NCI-H1436 (cell line): ENCODE results near the gene C1QTNF8.

Experiments used
- DNase-seq: peaks from one replicate; lab custom pipeline; 2025; lab: John Stamatoyannopoulos, UW

C1QTNF8 gene

GRCh38 chr16:1127971-1128715 is 32.1 kb upstream of the C1QTNF8 start:
- DNase-seq = no peak

GRCh38 chr16:1127101-1127500 is 31.1 kb upstream of the C1QTNF8 start:
- no peak for DNase-seq

- no peak for DNase-seq
Measured at GRCh38 chr16:1126586-1126985, 30.5 kb upstream of the C1QTNF8 start.

GRCh38 chr16:1126044-1126443 is 30.0 kb upstream of the C1QTNF8 start:
- no peak for DNase-seq

GRCh38 chr16:1125471-1125870 is 29.4 kb upstream of the C1QTNF8 start:
- peak; percentile 75 for DNase-seq

GRCh38 chr16:1124795-1125194 is 28.8 kb upstream of the C1QTNF8 start:
- DNase-seq = no peak

- no peak for DNase-seq
Measured at GRCh38 chr16:1124291-1124690, 28.2 kb upstream of the C1QTNF8 start.

GRCh38 chr16:1123525-1124230 is 27.6 kb upstream of the C1QTNF8 start:
- DNase-seq = no peak

GRCh38 chr16:1122398-1122765 is 26.3 kb upstream of the C1QTNF8 start:
- DNase-seq = no peak

GRCh38 chr16:1121601-1122397 is 25.8 kb upstream of the C1QTNF8 start:
- DNase-seq = no peak

- no peak for DNase-seq
Measured at GRCh38 chr16:1121009-1121408, 25.0 kb upstream of the C1QTNF8 start.

- no peak for DNase-seq
Measured at GRCh38 chr16:1120577-1120941, 24.5 kb upstream of the C1QTNF8 start.

GRCh38 chr16:1119766-1120576 is 23.9 kb upstream of the C1QTNF8 start:
- DNase-seq = no peak

GRCh38 chr16:1119129-1119528 is 23.1 kb upstream of the C1QTNF8 start:
- no peak for DNase-seq

- no peak for DNase-seq
Measured at GRCh38 chr16:1117926-1118325, 21.9 kb upstream of the C1QTNF8 start.

- no peak for DNase-seq
Measured at GRCh38 chr16:1117176-1117900, 21.3 kb upstream of the C1QTNF8 start.

- no peak for DNase-seq
Measured at GRCh38 chr16:1116693-1117077, 20.6 kb upstream of the C1QTNF8 start.

GRCh38 chr16:1113889-1114526 is 18.0 kb upstream of the C1QTNF8 start:
- no peak for DNase-seq

GRCh38 chr16:1113489-1113888 is 17.4 kb upstream of the C1QTNF8 start:
- DNase-seq = no peak

GRCh38 chr16:1112506-1113184 is 16.6 kb upstream of the C1QTNF8 start:
- DNase-seq = no peak
